KBM-7 (cell line): ENCODE measurements around the gene TMEM273.
"Not testable (repeated sequence)": the region's sequence is repeated elsewhere in the genome, so short reads cannot be mapped to it uniquely, and the experiment has no call there.

Source experiments
- DNase-seq: peaks from one replicate; pipeline ENCODE4 v3.0.0-alpha.2; 2015
- in situ Hi-C: fragments of 300-500 bp; cut with MboI; formaldehyde crosslinking; loops from 2 replicates; pipeline ENCODE4 v1.14.3; 2020; ENCODE audit warnings: low sequenced_read_pairs, low pct_unique_long_range_greater_than_20kb, mixed read lengths

Gene TMEM273

GRCh38 chr10:49207936-49208487 is 19.8 kb upstream of the TMEM273 start:
- DNase-seq: no peak
- in situ Hi-C loops: no loop called here

- no peak for DNase-seq
- in situ Hi-C loops: no loop called here
Observed at GRCh38 chr10:49207113-49207512, 18.9 kb upstream of the TMEM273 start.

- in situ Hi-C loops: no loop called here
Observed at GRCh38 chr10:49205206-49205605, 17.0 kb upstream of the TMEM273 start.

GRCh38 chr10:49204119-49204518 is 15.9 kb upstream of the TMEM273 start:
- no peak for DNase-seq
- in situ Hi-C loops: no loop called here

More at GRCh38 chr10:49205206-49205605, 17.0 kb upstream of the TMEM273 start:
- DNase-seq: no peak

GRCh38 chr10:49202266-49202665 is 14.1 kb upstream of the TMEM273 start:
- no peak for DNase-seq
- in situ Hi-C loops: no loop called here

GRCh38 chr10:49200854-49201253 is 12.7 kb upstream of the TMEM273 start:
- in situ Hi-C loops: no loop called here

GRCh38 chr10:49197171-49197570 is 9.0 kb upstream of the TMEM273 start:
- no peak for DNase-seq
- in situ Hi-C loops: no loop called here

More at GRCh38 chr10:49200854-49201253, 12.7 kb upstream of the TMEM273 start:
- no peak for DNase-seq

GRCh38 chr10:49195864-49196263 is 7.7 kb upstream of the TMEM273 start:
- in situ Hi-C loops, DNase-seq: not testable (repeated sequence)

- no peak for DNase-seq
- in situ Hi-C loops: no loop called here
Observed at GRCh38 chr10:49194212-49194920, 6.2 kb upstream of the TMEM273 start.

- in situ Hi-C loops: no loop called here
- DNase-seq: no peak
Observed at GRCh38 chr10:49191349-49191748, 3.2 kb upstream of the TMEM273 start.

- in situ Hi-C loops: no loop called here
Observed at GRCh38 chr10:49189422-49189821, 1.2 kb upstream of the TMEM273 start.

GRCh38 chr10:49187044-49187484 is 1.1 kb downstream of the TMEM273 start:
- peak; percentile 27 for DNase-seq

More at GRCh38 chr10:49189422-49189821, 1.2 kb upstream of the TMEM273 start:
- no peak for DNase-seq

GRCh38 chr10:49186613-49187012 is 1.6 kb downstream of the TMEM273 start:
- in situ Hi-C loops: no loop called here
- no peak for DNase-seq

More at GRCh38 chr10:49187044-49187484, 1.1 kb downstream of the TMEM273 start:
- in situ Hi-C loops: no loop called here

GRCh38 chr10:49185213-49185612 is 3.0 kb downstream of the TMEM273 start:
- in situ Hi-C loops: no loop called here
- no peak for DNase-seq

GRCh38 chr10:49184642-49185111 is 3.5 kb downstream of the TMEM273 start:
- no peak for DNase-seq
- in situ Hi-C loops: no loop called here

GRCh38 chr10:49183596-49184542 is 4.3 kb downstream of the TMEM273 start:
- peak; percentile 66 for DNase-seq
- in situ Hi-C loops: no loop called here

- no peak for DNase-seq
- in situ Hi-C loops: no loop called here
Observed at GRCh38 chr10:49182776-49183175, 5.4 kb downstream of the TMEM273 start.

GRCh38 chr10:49180444-49180860 is 7.7 kb downstream of the TMEM273 start:
- in situ Hi-C loops: no loop called here
- DNase-seq: no peak

GRCh38 chr10:49179699-49180443 is 8.3 kb downstream of the TMEM273 start:
- in situ Hi-C loops: no loop called here
- no peak for DNase-seq
